ENCODE data around the gene EYA2. TPM values are rescaled to one million over a fixed set of nuclear protein-coding genes. Genes with fewer than 3 reads are reported as not detected.

EYA2 gene
- total RNA-seq, 1 donor from 2014 or later = 1.3 TPM

DNA sequence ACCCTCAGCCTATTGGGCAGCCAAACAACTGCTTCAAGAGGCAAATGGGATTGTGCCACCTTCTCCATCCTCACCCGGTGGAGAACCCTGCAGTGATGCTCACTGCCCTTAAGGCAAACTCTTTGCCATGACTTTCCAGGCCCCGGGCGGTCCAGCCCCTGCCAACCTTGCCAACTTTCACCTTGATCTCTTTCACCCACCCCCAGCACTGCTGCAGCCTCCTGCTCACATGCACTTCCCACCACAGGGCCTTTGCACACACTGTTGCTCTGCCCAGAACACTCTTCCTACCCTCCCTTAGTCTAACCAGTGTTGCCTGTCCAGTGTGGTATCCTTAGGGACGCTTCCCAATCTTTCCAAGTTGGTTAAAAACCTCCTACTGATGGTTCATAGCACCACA lies 221.1 kb downstream of the EYA2 start:
- DNase-seq (ENCODE audit: low read depth, low spot score) = no peak
- TF ChIP-seq, protein P1, sequence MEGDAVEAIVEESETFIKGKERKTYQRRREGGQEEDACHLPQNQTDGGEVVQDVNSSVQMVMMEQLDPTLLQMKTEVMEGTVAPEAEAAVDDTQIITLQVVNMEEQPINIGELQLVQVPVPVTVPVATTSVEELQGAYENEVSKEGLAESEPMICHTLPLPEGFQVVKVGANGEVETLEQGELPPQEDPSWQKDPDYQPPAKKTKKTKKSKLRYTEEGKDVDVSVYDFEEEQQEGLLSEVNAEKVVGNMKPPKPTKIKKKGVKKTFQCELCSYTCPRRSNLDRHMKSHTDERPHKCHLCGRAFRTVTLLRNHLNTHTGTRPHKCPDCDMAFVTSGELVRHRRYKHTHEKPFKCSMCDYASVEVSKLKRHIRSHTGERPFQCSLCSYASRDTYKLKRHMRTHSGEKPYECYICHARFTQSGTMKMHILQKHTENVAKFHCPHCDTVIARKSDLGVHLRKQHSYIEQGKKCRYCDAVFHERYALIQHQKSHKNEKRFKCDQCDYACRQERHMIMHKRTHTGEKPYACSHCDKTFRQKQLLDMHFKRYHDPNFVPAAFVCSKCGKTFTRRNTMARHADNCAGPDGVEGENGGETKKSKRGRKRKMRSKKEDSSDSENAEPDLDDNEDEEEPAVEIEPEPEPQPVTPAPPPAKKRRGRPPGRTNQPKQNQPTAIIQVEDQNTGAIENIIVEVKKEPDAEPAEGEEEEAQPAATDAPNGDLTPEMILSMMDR (conservative IDR thresholded peaks at IDR 0.05) = no peak
- Mint-ChIP-seq H3K36me3 (ENCODE audit: low read depth) (no peaks in the 10 kb centered on the region), H3K9me3 (peaks cover 4% of the 10 kb centered on the region), H3K27ac (ENCODE audit: unreplicated experiment) (no peak overlapping the region), H3K27me3 (ENCODE audit: low read depth) (no peaks in the 10 kb centered on the region), H3K4me1 (peaks cover 16% of the 10 kb centered on the region), H3K4me3 (no peak overlapping the region)

DNA sequence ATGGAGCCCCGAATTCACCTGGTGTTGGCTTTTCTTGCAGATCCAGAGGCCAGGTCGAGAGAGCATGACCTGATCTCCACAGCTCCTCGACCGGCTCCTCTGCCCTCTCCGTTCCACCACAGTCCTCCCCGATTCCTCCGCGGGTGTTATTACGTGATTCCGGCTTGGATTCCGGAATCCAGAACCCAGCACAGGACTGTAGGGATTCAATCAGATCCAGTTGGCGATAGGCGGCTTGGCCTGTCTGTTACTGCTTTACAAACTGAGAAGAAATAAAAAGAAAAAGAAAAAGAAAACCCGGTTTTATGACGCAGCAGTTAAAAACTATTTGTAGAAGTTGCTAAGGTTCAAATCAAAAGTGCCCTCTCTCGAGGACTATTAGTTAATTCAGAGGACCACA lies 222.7 kb downstream of the EYA2 start:
- peaks cover 16% of the 10 kb centered on the region for H3K4me1 Mint-ChIP-seq
- no peak for DNase-seq (ENCODE audit: low read depth, low spot score)
- H3K27me3 Mint-ChIP-seq (ENCODE audit: low read depth) = no peaks in the 10 kb centered on the region
- TF ChIP-seq, protein P1 (conservative IDR thresholded peaks at IDR 0.05) = no peak
- no peaks in the 10 kb centered on the region for H3K36me3 Mint-ChIP-seq (ENCODE audit: low read depth)
- H3K9me3 Mint-ChIP-seq = no peaks in the 10 kb centered on the region
- H3K4me3 Mint-ChIP-seq = no peak overlapping the region
- no peak overlapping the region for H3K27ac Mint-ChIP-seq (ENCODE audit: unreplicated experiment)

DNA sequence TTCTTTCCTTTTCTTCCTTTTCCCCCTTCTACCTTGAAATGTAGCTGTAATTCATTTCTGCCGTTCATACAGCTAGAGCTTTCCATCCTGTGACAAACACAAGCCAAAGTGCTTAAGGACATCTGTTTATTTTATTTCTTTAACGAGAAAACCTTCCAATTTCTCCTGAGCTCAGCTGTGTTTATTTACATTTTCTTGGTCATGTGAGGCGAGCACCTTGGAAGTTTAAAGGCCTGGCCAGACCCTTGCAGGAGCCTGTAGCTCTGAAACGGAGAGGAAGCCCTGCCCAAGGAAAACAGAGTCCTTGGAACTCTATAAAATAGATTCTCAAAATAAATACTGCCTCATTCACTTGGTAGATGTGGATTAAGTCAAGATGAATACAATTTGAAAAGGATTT lies 223.1 kb downstream of the EYA2 start:
- Mint-ChIP-seq H3K4me3 (no peak overlapping the region), H3K36me3 (ENCODE audit: low read depth) (no peaks in the 10 kb centered on the region), H3K4me1 (peaks cover 16% of the 10 kb centered on the region), H3K27me3 (ENCODE audit: low read depth) (no peaks in the 10 kb centered on the region), H3K9me3 (no peaks in the 10 kb centered on the region), H3K27ac (ENCODE audit: unreplicated experiment) (no peak overlapping the region)
- TF ChIP-seq, protein P1 (conservative IDR thresholded peaks at IDR 0.05) = no peak
- DNase-seq (ENCODE audit: low read depth, low spot score) = no peak

DNA sequence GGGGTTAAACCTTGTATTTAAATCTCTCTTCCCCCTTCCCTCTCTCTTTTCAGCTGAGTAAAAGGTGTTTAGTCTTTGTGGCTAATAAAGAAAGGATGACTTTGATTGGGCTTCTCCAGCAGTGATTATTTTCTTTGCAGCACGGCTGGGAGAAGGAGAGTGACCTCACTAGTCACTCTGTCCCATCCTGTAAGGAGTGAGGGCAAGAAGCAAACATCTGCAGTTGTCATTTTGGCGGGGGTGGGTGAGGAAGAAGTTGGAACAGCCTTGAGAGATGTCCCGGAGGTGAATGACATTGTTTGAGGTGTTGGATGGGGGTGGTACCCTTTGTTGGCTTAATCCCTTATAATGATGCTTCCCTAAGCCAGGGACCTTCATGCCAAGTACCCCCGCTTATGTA lies 223.6 kb downstream of the EYA2 start:
- H3K9me3 Mint-ChIP-seq = no peaks in the 10 kb centered on the region
- DNase-seq (ENCODE audit: low read depth, low spot score) = no peak
- no peak overlapping the region for H3K27ac Mint-ChIP-seq (ENCODE audit: unreplicated experiment)
- no peaks in the 10 kb centered on the region for H3K36me3 Mint-ChIP-seq (ENCODE audit: low read depth)
- TF ChIP-seq, protein P1 (conservative IDR thresholded peaks at IDR 0.05) = no peak
- H3K27me3 Mint-ChIP-seq (ENCODE audit: low read depth) = no peaks in the 10 kb centered on the region
- H3K4me3 Mint-ChIP-seq = no peak overlapping the region
- peaks cover 16% of the 10 kb centered on the region for H3K4me1 Mint-ChIP-seq

DNA sequence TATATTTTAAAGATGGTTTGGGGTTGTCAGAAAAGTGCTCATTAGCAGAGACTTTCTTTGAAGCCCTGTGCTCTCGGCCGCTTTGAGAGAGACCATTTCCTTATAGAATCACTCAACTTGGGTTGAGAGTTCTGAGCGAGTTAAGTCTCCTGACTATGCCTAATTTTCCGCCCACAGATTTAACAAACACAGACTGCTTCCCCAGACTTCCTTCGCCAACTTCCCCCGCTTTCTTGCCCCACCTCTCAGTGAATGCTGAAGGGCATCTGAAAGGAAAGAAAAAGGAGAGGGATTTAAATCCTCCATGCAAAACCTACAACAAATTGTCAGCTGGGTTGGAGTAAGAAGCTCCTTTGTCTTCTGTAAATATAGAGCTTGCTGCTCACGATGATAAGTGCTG lies 224.0 kb downstream of the EYA2 start:
- Mint-ChIP-seq H3K9me3 (no peaks in the 10 kb centered on the region), H3K4me1 (peaks cover 16% of the 10 kb centered on the region), H3K27ac (ENCODE audit: unreplicated experiment) (no peak overlapping the region), H3K36me3 (ENCODE audit: low read depth) (no peaks in the 10 kb centered on the region), H3K4me3 (no peak overlapping the region), H3K27me3 (ENCODE audit: low read depth) (no peaks in the 10 kb centered on the region)
- no peak for DNase-seq (ENCODE audit: low read depth, low spot score)
- TF ChIP-seq, protein P1 (conservative IDR thresholded peaks at IDR 0.05) = no peak

Measured in neural crest cell (in vitro differentiated cells).